CD4-positive, alpha-beta memory T cell (primary cell): ENCODE data around the gene C16orf87. TPM values are rescaled to one million over a fixed set of nuclear protein-coding genes. Genes with fewer than 3 reads are reported as not detected.

Experiments used
- CTCF ChIA-PET: fragments of 350-600 bp; sonication (Branson Sonifier 250); formaldehyde crosslinking; loops from one replicate; lab custom pipeline; 2021; ENCODE audit warnings: inconsistent platforms; ENCODE audit not compliant: partially characterized antibody; lab: Charles Lee
- POLR2A ChIA-PET: fragments of 350-600 bp; sonication (Branson Sonifier 250); formaldehyde crosslinking; loops from one replicate; lab custom pipeline; 2021; ENCODE audit not compliant: partially characterized antibody; lab: Charles Lee
- DNase-seq, 5 donors: peaks; one replicate each; pipeline versions ENCODE4 v3.0.0 to v3.0.0-alpha.2; 2020 to 2022; ENCODE audit warnings: mixed read lengths in 1 of 5
- H3K27ac ChIP-seq: one replicate; pipeline ENCODE4 v1.7.0; 2013; ENCODE audit warnings: low read depth, low read length
- H3K27me3 ChIP-seq: 2 replicates; pipeline ENCODE4 v1.7.0; 2013; ENCODE audit warnings: mild to moderate bottlenecking, low read length, moderate library complexity; ENCODE audit not compliant: insufficient read depth
- H3K36me3 ChIP-seq: 2 replicates; pipeline ENCODE4 v1.7.0; 2013; ENCODE audit warnings: mild to moderate bottlenecking, low read length, moderate library complexity; ENCODE audit not compliant: insufficient read depth
- H3K4me1 ChIP-seq: 2 replicates; pipeline ENCODE4 v1.7.0; 2013; ENCODE audit warnings: mild to moderate bottlenecking, low read length, moderate library complexity; ENCODE audit not compliant: insufficient read depth
- H3K4me3 ChIP-seq, 2 donors: one replicate each; pipeline ENCODE4 v1.7.0; 2013; ENCODE audit warnings: low read length in 2 of 2, mild to moderate bottlenecking in 1 of 2
- H3K9me3 ChIP-seq, 2 donors: one replicate each; pipeline ENCODE4 v1.7.0; 2013; ENCODE audit warnings: low read length in 2 of 2, control low read depth in 1 of 2; ENCODE audit not compliant: control insufficient read depth in 1 of 2
- H3K27ac Mint-ChIP-seq, 7 donors: one replicate each; pipeline ENCODE4 v1.8.0; 2020 to 2021; ENCODE audit warnings: mixed read lengths in 7 of 7, mild to moderate bottlenecking in 6 of 7, inconsistent platforms in 3 of 7, moderate library complexity in 3 of 7
- H3K27me3 Mint-ChIP-seq, 2 donors: one replicate each; pipeline ENCODE4 v1.8.0; 2020 to 2021; ENCODE audit warnings: mixed read lengths in 2 of 2
- H3K36me3 Mint-ChIP-seq, 2 donors: one replicate each; pipeline ENCODE4 v1.8.0; 2020 to 2021; ENCODE audit warnings: mixed read lengths in 2 of 2, inconsistent platforms in 1 of 2, mild to moderate bottlenecking in 1 of 2
- H3K4me1 Mint-ChIP-seq, 4 donors: one replicate each; pipeline ENCODE4 v1.8.0; 2020 to 2021; ENCODE audit warnings: mixed read lengths in 4 of 4, mild to moderate bottlenecking in 1 of 4
- H3K4me3 Mint-ChIP-seq, 8 donors: one replicate each; pipeline ENCODE4 v1.8.0; 2020 to 2021; ENCODE audit warnings: mixed read lengths in 8 of 8, mild to moderate bottlenecking in 7 of 8, moderate library complexity in 6 of 8, inconsistent platforms in 3 of 8
- H3K9me3 Mint-ChIP-seq, 8 donors: one replicate each; pipeline ENCODE4 v1.8.0; 2020 to 2021; ENCODE audit warnings: mixed read lengths in 8 of 8, mild to moderate bottlenecking in 5 of 8, inconsistent platforms in 3 of 8, moderate library complexity in 1 of 8
- intact Hi-C: fragments of 100-400 bp; cut with micrococcal nuclease; formaldehyde crosslinking; loops from one replicate; pipeline ENCODE4 v1.15.1; 2023
- polyA plus RNA-seq, 2 donors: library from polyadenylated mRNA; unstranded; fragments of 300-500 nt; fragmentation: Illumina TruSeq; gene quantifications; one replicate each; pipeline ENCODE4 v1.2.3, GENCODE V29; 2021
- total RNA-seq, 2 experiments: library from RNA; stranded (reverse); gene quantifications; one replicate each; pipeline ENCODE4 v1.2.3, GENCODE V29; 2021

The C16orf87 gene
- total and polyA plus RNA-seq, 4 experiments from 2014 or later = 5.8 to 15.5 (median 6.8) TPM

- no peaks in the 10 kb centered on the region for H3K9me3 ChIP-seq
- intact Hi-C loops = no loop called here
- peaks cover 51% of the 10 kb centered on the region for H3K4me1 ChIP-seq
- Mint-ChIP-seq H3K27ac (peak overlapping the region in 2 of 7 donors; percentile 15 to 55), H3K4me3 (peak overlapping the region in 2 of 8 donors; percentile 1 to 42), H3K4me1 (peaks cover 38 to 52% (median 39%) of the 10 kb centered on the region in 4 donors), H3K27me3 (no peaks in the 10 kb centered on the region), H3K36me3 (peaks cover 9 to 25% of the 10 kb centered on the region in 2 donors), H3K9me3 (peaks cover 0 to 6% (median 3%) of the 10 kb centered on the region in 8 donors)
- POLR2A ChIA-PET = interaction anchor here (1.1 to 1.5 kb wide), 2 partner anchors 11 to 17 kb away, joined by 3 to 5 read pairs; partner anchors contain the start of gene C16orf87
- DNase-seq = no peak
- no peaks in the 10 kb centered on the region for H3K36me3 ChIP-seq
- H3K4me3 ChIP-seq = no peak overlapping the region
- no peak overlapping the region for H3K27ac ChIP-seq
- H3K27me3 ChIP-seq = no peaks in the 10 kb centered on the region
- CTCF ChIA-PET = interaction anchor here (1.1 to 1.8 kb wide), 5 partner anchors 12 to 140 kb away, joined by 3 to 5 read pairs (median 3); no protein-coding TSS in a partner anchor
Observed at GRCh38 chr16:46813611-46814010, 17.4 kb downstream of the C16orf87 start.

DNA sequence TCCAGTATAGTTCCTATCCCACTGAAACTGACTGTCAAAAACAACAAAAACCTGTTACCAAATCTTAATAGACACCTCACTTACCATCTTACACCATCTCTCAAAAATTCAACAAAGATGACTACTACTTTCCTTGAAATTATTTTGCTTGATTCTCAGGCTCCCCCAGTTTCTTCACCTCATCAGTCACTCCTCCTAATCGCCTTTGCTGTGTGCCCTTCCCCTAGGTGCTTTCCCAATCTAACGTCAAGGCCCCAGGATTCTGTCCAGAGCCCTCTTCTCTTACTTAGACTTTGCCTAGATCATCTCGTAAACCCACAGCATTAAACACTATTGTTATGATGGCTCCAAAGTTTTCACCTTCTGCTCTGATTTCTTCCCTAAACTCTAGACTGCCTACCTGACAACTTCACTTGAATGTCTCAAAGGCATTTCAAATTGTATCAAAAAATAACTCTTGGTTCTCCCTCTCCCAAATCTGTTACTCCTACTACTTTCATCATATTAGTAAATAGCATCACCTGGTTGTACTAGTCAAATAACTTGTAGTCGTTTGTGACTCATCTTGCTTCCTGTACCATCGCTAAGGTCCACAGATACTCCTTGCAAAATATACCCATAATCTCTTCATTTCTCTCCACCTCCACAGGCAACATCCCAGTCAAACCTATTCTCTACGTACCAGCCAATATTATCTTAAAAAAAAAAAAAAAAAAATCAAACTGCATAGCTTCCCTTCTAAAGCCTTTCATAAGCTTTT lies 18.0 kb downstream of the C16orf87 start:
- ChIA-PET CTCF (interaction anchor here (1.1 to 1.8 kb wide), 5 partner anchors 12 to 139 kb away, joined by 3 to 5 read pairs (median 3); no protein-coding TSS in a partner anchor), POLR2A (interaction anchor here (1.1 to 1.5 kb wide), 2 partner anchors 10 to 18 kb away, joined by 3 to 5 read pairs; partner anchors contain the start of gene C16orf87)
- H3K27ac ChIP-seq = no peak overlapping the region
- intact Hi-C loops = no loop called here
- H3K9me3 ChIP-seq = no peaks in the 10 kb centered on the region
- no peaks in the 10 kb centered on the region for H3K36me3 ChIP-seq
- no peak overlapping the region for H3K4me3 ChIP-seq
- H3K4me1 ChIP-seq = peaks cover 50% of the 10 kb centered on the region
- Mint-ChIP-seq H3K4me1 (peaks cover 37 to 56% (median 39%) of the 10 kb centered on the region in 4 donors), H3K36me3 (peaks cover 12 to 27% of the 10 kb centered on the region in 2 donors), H3K27me3 (no peaks in the 10 kb centered on the region), H3K9me3 (peaks cover 0 to 6% (median 3%) of the 10 kb centered on the region in 8 donors), H3K27ac (peak overlapping the region in 6 of 7 donors; percentile 0 to 84 (median 28)), H3K4me3 (peak overlapping the region in 4 of 8 donors; percentile 1 to 31 (median 4))
- H3K27me3 ChIP-seq = no peaks in the 10 kb centered on the region
- DNase-seq = no peak

GRCh38 chr16:46811682-46812081 lies 19.3 kb downstream of the C16orf87 start:
- Mint-ChIP-seq H3K36me3 (peaks cover 14 to 25% of the 10 kb centered on the region in 2 donors), H3K9me3 (peaks cover 0 to 6% (median 3%) of the 10 kb centered on the region in 8 donors), H3K27me3 (no peaks in the 10 kb centered on the region), H3K4me3 (no peak overlapping the region), H3K27ac (no peak overlapping the region), H3K4me1 (peaks cover 32 to 55% (median 35%) of the 10 kb centered on the region in 4 donors)
- H3K36me3 ChIP-seq = no peaks in the 10 kb centered on the region
- no peak overlapping the region for H3K27ac ChIP-seq
- no peak overlapping the region for H3K4me3 ChIP-seq
- intact Hi-C loops = no loop called here
- H3K4me1 ChIP-seq = peaks cover 40% of the 10 kb centered on the region
- no peaks in the 10 kb centered on the region for H3K27me3 ChIP-seq
- no peak for DNase-seq
- no peaks in the 10 kb centered on the region for H3K9me3 ChIP-seq
- CTCF ChIA-PET = no interaction called here
- POLR2A ChIA-PET = no interaction called here

DNA sequence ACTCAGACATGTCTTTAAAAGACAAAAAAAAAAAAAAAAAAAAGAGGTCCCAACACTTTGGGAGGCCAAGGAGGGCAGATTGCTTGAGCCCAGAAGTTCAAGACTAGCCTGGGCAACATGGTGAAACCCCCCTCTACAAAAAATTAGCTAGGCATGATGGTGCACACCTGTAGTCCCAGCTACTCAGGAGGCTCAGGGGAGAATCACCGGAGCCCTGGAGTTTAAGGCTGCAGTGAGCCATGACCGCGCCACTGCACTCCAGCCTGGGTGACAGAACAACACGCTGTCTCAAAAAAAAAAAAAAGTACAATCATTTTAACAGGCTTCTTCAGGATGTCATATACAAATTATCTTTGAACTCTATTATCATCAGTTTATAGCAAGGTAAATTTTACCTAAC lies 22.0 kb downstream of the C16orf87 start:
- Mint-ChIP-seq H3K4me1 (peaks cover 15 to 34% (median 17%) of the 10 kb centered on the region in 4 donors), H3K4me3 (no peak overlapping the region), H3K9me3 (peaks cover 0 to 2% (median 0%) of the 10 kb centered on the region in 8 donors), H3K36me3 (peaks cover 7 to 23% of the 10 kb centered on the region in 2 donors), H3K27me3 (no peaks in the 10 kb centered on the region), H3K27ac (no peak overlapping the region)
- POLR2A ChIA-PET = no interaction called here
- no peaks in the 10 kb centered on the region for H3K36me3 ChIP-seq
- intact Hi-C loops = no loop called here
- CTCF ChIA-PET = no interaction called here
- peaks cover 30% of the 10 kb centered on the region for H3K4me1 ChIP-seq
- H3K27me3 ChIP-seq = no peaks in the 10 kb centered on the region
- H3K4me3 ChIP-seq = no peak overlapping the region
- no peaks in the 10 kb centered on the region for H3K9me3 ChIP-seq
- H3K27ac ChIP-seq = no peak overlapping the region
- no peak for DNase-seq

GRCh38 chr16:46807336-46807735 lies 23.6 kb downstream of the C16orf87 start:
- CTCF ChIA-PET = no interaction called here
- no peak overlapping the region for H3K4me3 ChIP-seq
- POLR2A ChIA-PET = no interaction called here
- no peak overlapping the region for H3K27ac ChIP-seq
- no peaks in the 10 kb centered on the region for H3K27me3 Mint-ChIP-seq
- H3K4me1 Mint-ChIP-seq = peaks cover 11 to 34% (median 15%) of the 10 kb centered on the region in 4 donors
- no peaks in the 10 kb centered on the region for H3K36me3 ChIP-seq
- H3K4me1 ChIP-seq = peaks cover 26% of the 10 kb centered on the region
- H3K27ac Mint-ChIP-seq = no peak overlapping the region
- intact Hi-C loops = no loop called here
- H3K9me3 Mint-ChIP-seq = no peaks in the 10 kb centered on the region
- no peak overlapping the region for H3K4me3 Mint-ChIP-seq
- H3K27me3 ChIP-seq = no peaks in the 10 kb centered on the region
- no peaks in the 10 kb centered on the region for H3K9me3 ChIP-seq
- H3K36me3 Mint-ChIP-seq = peaks cover 6 to 13% of the 10 kb centered on the region in 2 donors
- no peak for DNase-seq

- POLR2A ChIA-PET = interaction anchor here (1.3 to 1.4 kb wide), 2 partner anchors 10 to 28 kb away, joined by 3 to 5 read pairs; partner anchors contain the start of gene C16orf87
- no peaks in the 10 kb centered on the region for H3K36me3 ChIP-seq
- H3K9me3 ChIP-seq = no peaks in the 10 kb centered on the region
- intact Hi-C loops = no loop called here
- peaks cover 10 to 16% of the 10 kb centered on the region in 2 donors for H3K36me3 Mint-ChIP-seq
- DNase-seq = no peak
- peaks cover 12% of the 10 kb centered on the region for H3K4me1 ChIP-seq
- H3K27me3 Mint-ChIP-seq = no peaks in the 10 kb centered on the region
- no peaks in the 10 kb centered on the region for H3K27me3 ChIP-seq
- H3K9me3 Mint-ChIP-seq = peaks cover 0 to 4% (median 0%) of the 10 kb centered on the region in 8 donors
- peak overlapping the region in 4 of 7 donors; percentile 19 to 86 (median 75) for H3K27ac Mint-ChIP-seq
- H3K4me3 ChIP-seq = no peak overlapping the region
- peaks cover 11 to 28% (median 15%) of the 10 kb centered on the region in 4 donors for H3K4me1 Mint-ChIP-seq
- CTCF ChIA-PET = no interaction called here
- peak overlapping the region in 3 of 8 donors; percentile 8 to 40 (median 25) for H3K4me3 Mint-ChIP-seq
- H3K27ac ChIP-seq = no peak overlapping the region
Observed at GRCh38 chr16:46803373-46803772, 27.6 kb downstream of the C16orf87 start.
